GM10847 (cell line): ENCODE data around the gene EEF2K.

Experiments used
- POLR2A ChIP-seq: IDR thresholded peaks from 2 replicates; pipeline ENCODE4 v1.6.1; 2011; ENCODE audit not compliant: insufficient read length; ENCODE audit errors: extremely low read depth

Gene EEF2K

DNA sequence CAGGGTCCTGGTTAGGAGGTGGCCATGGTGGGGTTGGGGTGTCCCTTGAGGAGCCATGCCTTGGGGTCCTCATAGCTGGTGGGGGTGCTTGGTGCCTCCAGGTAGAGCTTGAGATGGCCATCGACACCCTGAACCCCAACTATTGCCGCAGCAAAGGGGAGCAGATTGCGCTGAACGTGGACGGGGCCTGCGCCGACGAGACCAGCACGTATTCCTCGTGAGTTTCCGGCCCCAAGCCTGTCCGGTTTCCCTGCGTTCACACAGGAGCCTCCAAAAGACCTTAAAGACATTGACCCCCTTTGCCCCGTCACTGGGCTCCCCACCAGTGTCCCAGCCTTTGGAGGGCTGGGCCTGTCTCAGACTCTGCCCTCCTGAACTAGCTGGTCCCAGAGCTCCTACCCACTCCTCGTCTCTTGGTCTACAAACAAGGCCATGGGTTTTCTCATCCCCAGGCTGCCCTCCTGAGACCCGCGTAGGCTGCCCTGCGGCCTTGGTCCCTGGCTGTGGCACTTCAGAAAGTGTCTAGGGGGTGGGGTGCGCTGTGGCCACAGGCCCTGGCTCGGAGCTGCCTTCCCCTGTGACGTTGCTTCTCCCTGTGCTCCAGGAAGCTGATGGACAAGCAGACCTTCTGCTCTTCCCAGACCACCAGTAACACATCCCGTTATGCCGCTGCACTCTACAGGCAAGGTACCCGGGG lies 102.9 kb downstream of the EEF2K start:
- TF ChIP-seq POLR2A: no peak

DNA sequence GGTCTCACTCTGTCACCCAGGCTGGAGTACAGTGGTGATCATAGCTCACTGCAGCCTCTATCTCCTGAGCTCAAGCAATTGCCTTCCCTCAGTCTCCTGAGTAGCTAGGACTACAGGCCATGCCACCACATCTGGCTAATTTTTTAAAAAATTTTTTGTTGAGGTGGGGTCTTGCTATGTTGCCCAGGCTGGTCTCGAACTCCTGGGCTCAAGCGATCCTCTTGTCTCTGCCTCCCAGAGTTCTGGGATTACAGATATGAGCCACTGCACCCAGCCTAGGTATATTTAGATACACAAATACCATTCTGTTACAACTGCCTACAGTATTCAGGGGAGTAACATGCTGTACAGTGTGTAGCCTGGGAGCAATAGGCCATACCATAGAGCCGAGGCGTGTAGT lies 105.4 kb downstream of the EEF2K start:
- no peak for TF ChIP-seq POLR2A

- no peak for TF ChIP-seq POLR2A
Measured at GRCh38 chr16:22312897-22313781, 107.1 kb downstream of the EEF2K start.

DNA sequence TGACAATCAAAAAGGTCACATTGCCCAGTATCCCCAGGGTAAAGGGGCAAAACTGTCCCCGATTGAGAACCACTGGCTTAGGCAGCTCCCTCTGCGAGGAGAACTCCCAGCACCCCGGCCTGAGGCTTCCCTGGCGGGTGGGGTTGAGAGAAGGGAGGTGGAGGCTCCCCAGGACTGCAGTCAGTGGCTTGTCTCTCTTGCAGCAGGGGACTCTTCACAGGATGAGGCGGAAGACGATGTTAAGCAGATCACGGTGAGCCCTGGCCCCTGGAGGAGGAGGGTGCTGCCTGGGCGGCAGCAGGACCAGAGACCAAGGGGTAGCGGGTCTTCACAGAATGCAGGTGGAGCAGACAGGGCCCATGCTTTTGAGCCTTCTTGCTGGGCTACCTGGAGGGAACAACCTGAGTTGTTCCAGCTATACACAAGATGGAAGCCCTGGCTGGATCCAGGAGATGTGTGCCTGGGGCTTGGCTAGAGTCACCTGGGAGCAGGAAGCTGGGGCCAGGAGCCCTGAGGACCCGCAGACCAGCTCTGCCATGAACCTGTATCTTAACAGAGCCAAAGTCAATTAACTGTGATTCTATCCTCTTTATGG lies 107.9 kb downstream of the EEF2K start:
- no peak for TF ChIP-seq POLR2A

DNA sequence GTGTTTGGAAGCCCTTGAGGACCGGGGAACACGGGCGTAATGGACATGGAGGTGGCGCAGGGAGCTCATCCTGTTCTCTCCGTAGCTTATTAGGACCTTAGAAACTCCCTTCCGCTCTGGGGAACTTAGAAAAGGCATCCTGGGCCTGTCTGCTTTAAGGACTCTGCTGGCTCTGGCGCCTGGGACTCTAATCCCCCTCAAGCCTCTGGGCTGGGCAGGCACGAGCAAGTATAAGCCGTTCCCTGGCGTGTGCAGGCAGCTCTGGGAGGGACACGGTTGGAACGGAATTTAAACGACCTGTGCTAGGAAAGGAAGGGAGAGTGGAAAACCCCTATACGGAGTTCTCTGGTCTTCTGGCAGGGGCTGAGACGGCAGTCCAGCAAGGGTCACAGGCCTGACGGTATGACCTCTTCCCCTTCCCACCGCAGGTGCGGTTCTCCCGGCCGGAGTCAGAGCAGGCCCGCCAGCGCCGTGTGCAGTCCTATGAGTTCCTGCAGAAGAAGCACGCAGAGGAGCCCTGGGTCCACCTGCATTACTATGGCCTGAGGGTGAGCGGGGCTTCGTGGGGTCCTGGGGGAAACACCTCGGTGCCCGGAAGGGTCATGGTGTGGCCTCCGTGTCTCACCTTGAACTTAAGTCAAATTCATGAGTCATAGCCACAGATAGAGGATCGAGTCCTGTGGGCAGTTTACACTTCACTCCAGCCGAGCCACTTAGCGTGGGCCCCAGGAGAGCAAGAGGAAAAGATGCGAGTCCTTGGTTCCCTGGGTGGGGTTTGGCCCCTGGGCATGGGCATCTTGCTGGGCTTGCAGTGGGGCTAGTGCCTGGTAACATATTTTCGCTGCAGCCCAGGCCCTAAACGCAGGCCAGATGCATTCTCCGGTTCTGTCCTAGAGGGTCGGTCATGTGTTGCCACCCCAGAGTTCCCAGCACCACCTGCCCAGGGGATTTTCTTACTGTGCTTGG lies 108.9 kb downstream of the EEF2K start:
- no peak for TF ChIP-seq POLR2A

DNA sequence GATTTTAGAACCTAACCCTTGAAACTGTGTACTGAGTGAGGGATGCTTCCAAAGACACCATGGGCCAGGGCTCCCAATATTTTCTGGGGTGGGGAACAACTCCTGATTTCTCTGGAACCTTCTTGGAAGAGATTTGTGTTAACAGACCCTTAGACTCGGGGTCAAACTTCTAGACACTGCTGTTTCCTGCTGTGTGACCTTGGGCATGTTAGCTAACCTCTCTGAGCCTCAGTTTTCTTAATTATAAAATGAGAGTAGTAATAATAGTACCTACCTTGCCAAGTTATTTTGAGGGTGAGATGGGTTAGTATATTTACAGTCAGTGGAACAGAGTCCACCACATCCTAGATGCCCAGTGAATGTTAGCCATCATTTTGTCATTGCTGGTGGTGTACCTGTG lies 109.9 kb downstream of the EEF2K start:
- TF ChIP-seq POLR2A: no peak

DNA sequence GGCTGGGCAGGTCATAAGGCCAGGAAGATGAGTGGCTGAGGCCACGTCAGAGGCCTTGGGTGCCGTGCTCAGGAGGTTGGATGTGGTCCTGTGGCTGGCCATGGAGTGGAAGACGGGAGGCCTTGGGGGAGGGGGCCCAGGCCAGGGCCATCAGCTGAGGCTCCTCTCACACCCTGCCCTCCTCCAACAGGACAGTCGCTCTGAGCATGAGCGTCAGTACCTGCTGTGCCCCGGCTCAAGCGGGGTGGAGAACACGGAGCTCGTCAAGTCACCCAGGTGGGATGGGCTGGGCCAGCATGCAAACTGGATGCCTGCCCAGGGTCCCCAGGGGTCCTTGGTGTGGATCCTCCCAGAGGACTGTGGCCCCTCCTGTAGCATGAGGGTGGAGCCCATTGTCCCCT lies 110.3 kb downstream of the EEF2K start:
- no peak for TF ChIP-seq POLR2A

DNA sequence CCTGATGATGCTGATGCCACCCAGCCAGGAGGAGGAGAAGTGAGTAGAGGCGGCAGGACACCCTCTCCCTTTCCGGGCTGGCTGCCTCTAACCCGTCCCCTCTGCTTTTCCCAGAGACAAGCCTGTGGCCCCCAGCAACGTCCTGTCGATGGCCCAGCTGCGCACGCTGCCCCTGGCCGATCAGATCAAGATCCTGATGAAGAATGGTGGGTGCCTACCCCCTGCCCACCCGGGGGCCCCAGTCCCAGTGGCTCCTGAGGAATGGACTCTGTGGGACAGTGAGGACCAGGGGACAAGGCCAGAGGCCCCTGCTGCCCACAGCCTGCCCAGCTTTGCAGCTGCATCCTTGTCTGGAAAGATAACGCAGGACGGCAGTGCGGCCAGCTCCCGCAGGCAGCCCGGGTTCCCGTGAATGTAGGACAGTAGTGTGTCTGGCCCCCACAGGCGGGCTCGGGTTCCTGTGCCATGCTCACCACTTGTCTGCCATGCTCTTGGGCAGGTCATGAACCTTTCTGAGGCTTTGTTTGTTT lies 111.0 kb downstream of the EEF2K start:
- no peak for TF ChIP-seq POLR2A

DNA sequence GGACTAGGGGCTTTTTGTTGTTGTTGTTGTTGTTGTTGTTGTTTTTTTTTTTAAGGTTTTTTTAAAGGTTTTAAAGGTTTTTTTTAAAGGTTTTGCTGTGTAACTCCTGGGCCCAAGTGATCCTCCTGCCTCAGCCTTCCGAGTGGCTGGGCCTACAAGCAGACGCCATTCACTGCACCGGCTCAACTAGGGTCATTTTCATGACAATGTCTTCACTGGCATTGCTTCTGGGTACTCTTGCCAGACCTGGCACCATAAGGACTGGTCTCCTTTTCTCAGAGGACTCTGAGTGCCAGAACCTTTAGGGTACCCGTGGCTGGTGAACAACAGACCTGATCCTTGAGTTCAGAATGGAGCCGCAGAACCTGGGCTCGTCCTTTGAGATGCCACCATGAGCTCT lies 111.5 kb downstream of the EEF2K start:
- TF ChIP-seq POLR2A: no peak

GRCh38 chr16:22318690-22319358 lies 112.7 kb downstream of the EEF2K start:
- no peak for TF ChIP-seq POLR2A

DNA sequence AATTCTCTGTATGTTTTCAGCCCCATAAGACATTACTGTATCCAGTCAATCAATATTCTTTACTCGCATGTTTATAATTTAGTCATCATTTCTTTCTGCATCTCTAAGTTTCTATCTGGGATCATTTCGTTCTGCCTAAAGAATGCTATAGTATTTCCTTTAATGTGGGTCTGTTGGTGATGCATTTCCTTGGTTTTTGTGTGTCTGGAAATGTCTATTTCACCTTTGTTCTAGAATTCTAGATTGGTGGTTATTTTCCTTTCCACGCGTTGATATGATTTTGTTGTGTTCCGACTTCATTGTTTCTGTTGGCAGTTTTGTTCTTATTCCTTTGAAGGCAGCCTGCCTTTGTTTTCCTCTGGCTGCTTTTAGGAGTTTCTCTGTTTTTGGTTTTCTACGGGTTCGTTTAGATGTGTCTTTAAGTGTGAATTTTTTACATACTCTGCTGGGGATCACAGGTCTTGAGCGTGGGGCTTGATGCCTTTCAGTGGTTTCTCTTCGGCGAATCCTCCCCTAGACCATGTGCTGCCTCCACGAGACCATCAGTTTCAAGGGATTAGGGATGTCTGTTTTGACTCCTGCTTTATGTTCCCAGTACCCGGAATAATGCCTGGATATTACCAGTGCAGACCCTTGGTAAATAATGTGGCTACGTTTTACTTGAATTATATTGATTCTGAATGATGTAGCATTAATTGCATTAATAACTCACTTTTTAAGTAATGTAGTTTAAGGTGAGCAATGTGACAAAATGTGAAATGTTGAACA lies 114.7 kb downstream of the EEF2K start:
- TF ChIP-seq POLR2A: no peak

GRCh38 chr16:22321340-22322001 lies 115.4 kb downstream of the EEF2K start:
- no peak for TF ChIP-seq POLR2A

DNA sequence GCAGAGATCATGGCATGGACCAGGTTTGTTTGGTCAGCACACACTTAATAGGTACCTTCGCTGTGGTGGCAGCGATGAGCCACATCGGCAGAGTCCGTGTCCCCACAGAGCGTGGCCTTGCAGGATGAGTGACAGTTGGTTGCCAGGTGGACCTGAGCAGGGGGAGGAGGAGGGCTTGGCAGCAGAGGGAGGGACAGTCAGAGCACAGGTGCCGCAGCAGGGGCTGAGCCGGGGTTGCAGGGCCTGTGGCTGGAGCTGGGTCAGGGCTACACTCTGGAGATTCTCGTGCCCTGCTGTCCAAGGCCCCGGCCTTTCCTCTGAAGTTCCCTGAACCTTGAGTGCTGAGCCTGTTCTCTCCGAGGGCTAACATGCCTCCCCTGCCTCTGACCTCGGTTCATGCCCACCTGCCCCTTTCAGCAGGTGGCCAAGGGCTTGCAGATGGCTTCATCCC lies 116.0 kb downstream of the EEF2K start:
- TF ChIP-seq POLR2A: no peak
